Neural progenitor cell (in vitro differentiated cells): ENCODE measurements around the gene MT1M.

Experiments
- EZH2 ChIP-seq: fragments of 200-600 bp; sonication (generic); IDR thresholded peaks from 2 replicates; pipeline ENCODE4 v1.6.1; 2017; ENCODE audit warnings: antibody characterized with exemption, mild to moderate bottlenecking, moderate library complexity
- EZH2phosphoT487 ChIP-seq: fragments of 200-600 bp; sonication (generic); IDR thresholded peaks from 2 replicates; pipeline ENCODE4 v1.6.1; 2017; ENCODE audit warnings: antibody characterized with exemption
- TF ChIP-seq, protein P1 (sequence below): fragments of 200-600 bp; sonication (generic); IDR thresholded peaks from 2 replicates; pipeline ENCODE4 v1.5.1; 2017; ENCODE audit warnings: antibody characterized with exemption, mild to moderate bottlenecking

DNA sequence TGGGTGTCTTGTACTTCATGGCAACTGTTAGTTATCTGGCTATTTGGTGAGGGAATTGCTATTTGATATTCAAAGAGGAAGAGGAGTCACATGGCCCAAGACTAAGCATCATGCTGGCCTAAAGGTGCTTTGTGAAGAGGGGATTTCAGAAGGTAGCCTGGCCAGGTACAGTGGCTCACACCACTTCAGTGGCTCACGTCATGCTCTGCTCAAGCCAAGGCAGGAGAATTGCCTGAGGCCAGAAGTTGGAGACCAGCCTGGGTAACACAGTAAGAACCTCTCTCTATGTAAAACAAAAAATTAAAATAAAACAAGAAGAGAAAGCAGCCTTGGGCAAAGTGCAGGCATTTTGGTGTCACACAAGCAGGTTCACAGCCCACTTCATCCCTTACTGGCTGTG is 12.9 kb downstream of the MT1M start:
- TF ChIP-seq EZH2 (no peak), EZH2phosphoT487 (no peak)
- TF ChIP-seq, protein P1, sequence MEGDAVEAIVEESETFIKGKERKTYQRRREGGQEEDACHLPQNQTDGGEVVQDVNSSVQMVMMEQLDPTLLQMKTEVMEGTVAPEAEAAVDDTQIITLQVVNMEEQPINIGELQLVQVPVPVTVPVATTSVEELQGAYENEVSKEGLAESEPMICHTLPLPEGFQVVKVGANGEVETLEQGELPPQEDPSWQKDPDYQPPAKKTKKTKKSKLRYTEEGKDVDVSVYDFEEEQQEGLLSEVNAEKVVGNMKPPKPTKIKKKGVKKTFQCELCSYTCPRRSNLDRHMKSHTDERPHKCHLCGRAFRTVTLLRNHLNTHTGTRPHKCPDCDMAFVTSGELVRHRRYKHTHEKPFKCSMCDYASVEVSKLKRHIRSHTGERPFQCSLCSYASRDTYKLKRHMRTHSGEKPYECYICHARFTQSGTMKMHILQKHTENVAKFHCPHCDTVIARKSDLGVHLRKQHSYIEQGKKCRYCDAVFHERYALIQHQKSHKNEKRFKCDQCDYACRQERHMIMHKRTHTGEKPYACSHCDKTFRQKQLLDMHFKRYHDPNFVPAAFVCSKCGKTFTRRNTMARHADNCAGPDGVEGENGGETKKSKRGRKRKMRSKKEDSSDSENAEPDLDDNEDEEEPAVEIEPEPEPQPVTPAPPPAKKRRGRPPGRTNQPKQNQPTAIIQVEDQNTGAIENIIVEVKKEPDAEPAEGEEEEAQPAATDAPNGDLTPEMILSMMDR: no peak
